ENCODE data around the gene PROSER3. TPM values are rescaled to one million over a fixed set of nuclear protein-coding genes. Genes with fewer than 3 reads are reported as not detected.
A peak's percentile ranks its signal among the peaks of the same experiment; 100 is the strongest.

The PROSER3 gene
- total RNA-seq (2014; rRNA removed; shearing (Covaris generic)) (15.2 and 17.2 TPM in 2 replicates), total RNA-seq (2022) (66.1 and 70.6 TPM in 2 replicates), Bru-seq, nascent RNA (percentile 70 among the genes with signal in this experiment), BruChase-seq, experiment 1, labeled RNA remaining after a 6-hour chase (percentile 76 among the genes with signal in this experiment), BruChase-seq, experiment 2, labeled RNA remaining after a 2-hour chase (percentile 70 among the genes with signal in this experiment)
- long read RNA-seq, partial matches to known transcripts: 1 of 3 reads
- long read RNA-seq, other reads (novel, unspliced or antisense): 2 of 3 reads

- TF ChIP-seq EZH2phosphoT487 (IDR thresholded peaks at IDR 0.05; ENCODE audit: borderline replicate concordance, low read depth, low read length): no peak
- no peak for TF ChIP-seq CTCF (conservative IDR thresholded peaks at IDR 0.05; ENCODE audit: low read length)
- POLR2A ChIA-PET: no interaction called here
These were observed at the start of gene PROSER3 for GRCh38 chr19:35757749-35758608. Gene PROSER3 (plus strand): TSS chr19:35758176. CDS start chr19:35758216, 40 bp downstream.

GRCh38 chr19:35708391-35708790 lies 49.6 kb upstream of the PROSER3 start:
- no TSS peak for BruUV-seq (replicated peaks)
- POLR2A ChIA-PET: interaction anchor here (0.5 to 0.7 kb wide), 2 partner anchors 258 to 442 kb away, joined by 3 to 5 read pairs; no protein-coding TSS in a partner anchor

More at GRCh38 chr19:35757749-35758608, at the start of gene PROSER3:
- peak within 1 kb of the TSS; percentile 96 for H3K4me3 ChIP-seq (ENCODE audit: low read depth, low read length, poor library complexity, severe bottlenecking)
- DNase-seq (ENCODE audit: low spot score): peak; percentile 99
- intact Hi-C loops (cut with micrococcal nuclease; ENCODE audit: unreplicated experiment): loop anchor here (1.0 to 5.0 kb wide), 4 partner anchors 10 to 173 kb away; partner anchors contain the start of genes HCST, KMT2B, LIN37 and NFKBID
- H4K20me1 ChIP-seq (ENCODE audit: insufficient read depth, low read length): no peaks in the 10 kb centered on the region
- H3K4me2 ChIP-seq (ENCODE audit: low read length): peak within 1 kb of the TSS; percentile 73
- H3K36me3 ChIP-seq (ENCODE audit: insufficient read depth, low read length): peaks cover 30% of the 10 kb centered on the region
- H3K27ac ChIP-seq (ENCODE audit: low read depth, low read length, poor library complexity, severe bottlenecking): peak within 1 kb of the TSS; percentile 82
- BruUV-seq (replicated peaks): TSS peak; percentile 86
- peaks cover 13% of the 10 kb centered on the region; the same call in 1 of the 2 replicates for H3K79me2 ChIP-seq (ENCODE audit: insufficient read depth, low read depth, low read length)
- CTCF ChIA-PET (ENCODE audit: unreplicated experiment): no interaction called here
- peak within 1 kb of the TSS; percentile 84; the same call in 1 of the 2 replicates for H2AFZ ChIP-seq (ENCODE audit: low read length)
- peaks cover 21% of the 10 kb centered on the region for H3K4me1 ChIP-seq (ENCODE audit: insufficient read depth, low read length, poor library complexity, severe bottlenecking)
- 0 out of 2 replicates have a peak, but pooled peaks cover 8% of the 10 kb centered on the region for H3K9me3 ChIP-seq (ENCODE audit: low read length)
- H3K9me2 ChIP-seq (ENCODE audit: insufficient read depth, low read length): no peaks in the 10 kb centered on the region

More at GRCh38 chr19:35708391-35708790, 49.6 kb upstream of the PROSER3 start:
- DNase-seq (ENCODE audit: low spot score): no peak
- Histone ChIP-seq H3K27ac (ENCODE audit: low read depth, low read length, poor library complexity, severe bottlenecking) (no peak overlapping the region), H3K4me1 (ENCODE audit: insufficient read depth, low read length, poor library complexity, severe bottlenecking) (peaks cover 30% of the 10 kb centered on the region), H3K79me2 (ENCODE audit: insufficient read depth, low read depth, low read length) (no peaks in the 10 kb centered on the region), H3K4me2 (ENCODE audit: low read length) (no peak overlapping the region), H3K9me2 (ENCODE audit: insufficient read depth, low read length) (no peaks in the 10 kb centered on the region), H3K9me3 (ENCODE audit: low read length) (no peaks in the 10 kb centered on the region), H3K36me3 (ENCODE audit: insufficient read depth, low read length) (no peaks in the 10 kb centered on the region), H2AFZ (ENCODE audit: low read length) (no peak overlapping the region), H3K4me3 (ENCODE audit: low read depth, low read length, poor library complexity, severe bottlenecking) (no peak overlapping the region), H4K20me1 (ENCODE audit: insufficient read depth, low read length) (no peaks in the 10 kb centered on the region)
- CTCF ChIA-PET (ENCODE audit: unreplicated experiment): no interaction called here
- intact Hi-C loops (cut with micrococcal nuclease; ENCODE audit: unreplicated experiment): no loop called here
- TF ChIP-seq CTCF (conservative IDR thresholded peaks at IDR 0.05; ENCODE audit: low read length): no peak
- no peak for TF ChIP-seq EZH2phosphoT487 (IDR thresholded peaks at IDR 0.05; ENCODE audit: borderline replicate concordance, low read depth, low read length)

Data from OCI-LY7 (cell line).